Suppressor macrophage treated with lipopolysaccharide for 1 hour (primary cell): ENCODE measurements around the gene GRK4.
A peak's percentile ranks its signal among the peaks of the same experiment; 100 is the strongest.

Experiments
- DNase-seq, 3 donors: peaks; one replicate each; pipeline ENCODE4 v3.0.0-alpha.2; 2020 to 2022

The GRK4 gene

DNA sequence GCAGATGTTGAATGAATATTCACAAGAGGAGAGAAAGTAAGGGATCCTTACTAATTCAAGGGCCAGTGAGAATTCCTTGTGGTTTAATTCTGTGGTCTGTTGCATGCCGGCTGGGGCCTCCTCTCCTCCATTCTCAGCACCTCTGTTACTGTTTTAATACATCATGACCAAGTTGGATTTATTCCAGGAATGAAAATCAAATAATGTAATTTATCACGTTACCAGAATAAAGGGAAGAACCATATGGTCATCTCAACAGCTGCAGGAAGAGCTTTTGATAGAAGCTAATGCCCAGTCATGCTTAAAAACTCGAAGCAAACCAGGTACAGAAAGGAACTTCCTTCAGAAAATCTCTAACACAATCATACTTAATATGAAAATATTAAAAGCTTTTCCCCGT is 54.1 kb downstream of the GRK4 start:
- no peak for DNase-seq

- peak; percentile 36 to 49 (median 45) for DNase-seq
Observed at GRCh38 chr4:3019145-3019846, 55.9 kb downstream of the GRK4 start.

- no peak for DNase-seq
Observed at GRCh38 chr4:3021127-3021526, 57.8 kb downstream of the GRK4 start.

- DNase-seq, result no peak
Observed at GRCh38 chr4:3021627-3022026, 58.3 kb downstream of the GRK4 start.

DNA sequence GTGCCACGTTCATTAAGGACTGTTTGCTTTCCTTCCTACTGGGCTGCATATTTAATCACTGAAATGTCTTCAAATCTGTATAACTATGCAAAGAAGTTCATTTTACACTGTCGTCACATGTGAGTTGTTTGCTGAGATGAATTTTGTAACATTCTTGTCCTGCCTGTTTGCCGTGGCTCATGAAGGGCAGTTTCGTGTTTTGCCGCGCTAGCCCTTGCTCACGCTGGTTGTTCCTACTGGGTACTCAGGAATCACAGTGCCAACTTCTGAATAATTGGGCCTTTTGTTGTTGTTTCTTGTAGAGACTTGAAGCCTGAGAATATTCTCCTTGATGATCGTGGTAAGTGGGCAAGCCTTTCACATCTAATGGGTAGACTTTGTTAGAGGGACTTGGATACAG is 58.7 kb downstream of the GRK4 start:
- DNase-seq, result no peak

GRCh38 chr4:3022651-3023050 is 59.3 kb downstream of the GRK4 start:
- DNase-seq, result no peak

DNA sequence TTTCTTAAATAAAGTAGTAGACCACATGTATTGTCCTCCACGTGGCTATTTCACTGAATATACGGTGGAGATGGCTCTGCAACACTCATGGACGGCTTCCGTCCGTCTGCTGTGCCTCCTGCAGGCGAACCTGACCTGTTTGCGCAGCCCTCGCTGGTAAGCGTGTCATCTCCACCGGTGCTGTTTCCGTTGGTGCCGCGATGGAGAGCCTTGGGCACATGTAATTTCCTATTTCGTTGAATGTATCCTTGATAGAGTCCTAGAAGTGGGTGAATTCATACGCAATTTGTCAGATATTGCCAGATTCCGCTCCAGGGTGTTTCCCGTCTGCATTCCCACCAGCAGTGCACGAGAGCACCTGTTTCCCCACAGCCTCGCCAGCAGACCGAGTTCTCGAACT is 62.5 kb downstream of the GRK4 start:
- DNase-seq, result no peak

GRCh38 chr4:3026540-3026939 is 63.2 kb downstream of the GRK4 start:
- DNase-seq, result no peak

DNA sequence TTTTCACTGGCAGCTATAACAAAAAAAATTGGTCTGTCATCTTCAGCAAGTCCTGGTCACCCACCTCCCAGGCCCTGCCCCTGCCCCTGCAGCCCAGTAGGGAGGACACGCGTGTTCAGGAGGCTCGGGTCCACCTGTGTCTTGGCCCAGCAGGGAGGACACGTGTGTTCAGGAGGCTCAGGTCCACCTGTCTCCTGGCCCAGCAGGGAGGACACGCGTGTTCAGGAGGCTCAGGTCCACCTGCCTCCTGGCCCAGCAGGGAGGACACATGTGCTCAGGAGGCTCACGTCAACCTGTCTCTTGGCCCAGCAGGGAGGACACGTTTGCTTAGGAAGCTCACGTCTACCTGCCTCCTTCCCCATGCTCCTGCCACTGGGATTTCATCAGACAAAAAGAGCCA is 66.1 kb downstream of the GRK4 start:
- no peak for DNase-seq

DNA sequence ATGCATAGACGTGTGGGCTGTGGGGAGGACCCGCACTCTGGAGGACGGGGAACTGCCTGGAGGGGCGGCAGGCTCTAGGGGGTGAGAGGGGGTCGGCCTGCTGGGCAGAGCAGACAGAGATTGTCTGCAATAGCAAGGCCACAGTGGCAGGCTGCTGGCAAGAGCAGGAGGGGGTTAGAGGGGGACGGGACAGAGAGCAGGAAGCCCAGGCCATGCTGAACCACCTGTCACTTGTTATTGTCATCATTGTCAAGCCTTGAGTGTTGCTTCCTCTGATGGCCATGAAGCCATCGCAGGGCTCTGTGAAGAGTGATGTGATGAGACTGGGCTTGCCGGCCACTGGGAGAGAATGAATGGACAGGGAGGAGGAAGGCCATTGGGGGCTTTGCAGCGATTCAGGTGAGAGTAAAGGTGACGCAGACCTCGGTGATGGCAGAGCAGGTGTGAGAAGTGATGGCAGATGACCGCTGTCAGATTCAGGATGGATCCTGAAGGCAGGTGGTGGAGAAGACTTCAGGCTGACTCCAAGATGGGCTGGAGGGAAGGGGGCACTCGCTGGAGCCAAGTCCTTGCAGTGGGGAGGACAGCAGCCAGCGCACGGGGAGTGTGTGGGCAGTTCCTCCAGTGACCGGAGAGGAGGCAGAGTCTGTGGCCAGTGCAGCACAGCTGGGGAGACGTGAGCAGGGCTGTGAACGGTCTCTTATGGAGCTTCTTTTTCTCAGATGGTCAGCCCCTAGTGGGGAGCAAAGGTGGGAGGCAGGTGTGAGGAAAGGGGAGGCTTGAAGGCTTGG is 67.4 kb downstream of the GRK4 start:
- DNase-seq, result no peak

- no peak for DNase-seq
Observed at GRCh38 chr4:3031357-3032082, 68.1 kb downstream of the GRK4 start.

DNA sequence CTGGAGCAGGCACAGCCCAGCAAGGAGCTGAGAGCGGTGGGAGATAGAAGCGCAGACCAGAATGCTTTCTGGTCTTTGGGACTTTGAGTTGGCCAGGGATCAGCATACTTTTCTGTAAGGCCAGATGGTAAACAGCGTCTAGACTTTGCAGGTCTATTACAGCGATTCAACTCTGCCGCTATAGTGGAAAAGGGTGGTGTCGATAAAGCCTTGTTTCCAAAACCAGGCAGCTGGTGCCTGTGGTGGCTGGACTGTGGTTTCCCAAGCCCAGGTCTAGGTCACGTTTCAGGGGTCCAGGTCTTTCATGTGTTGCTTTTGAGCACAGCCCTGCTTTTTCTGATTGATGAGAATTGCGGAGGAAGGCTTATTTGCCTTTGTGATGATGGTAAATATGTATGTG is 70.9 kb downstream of the GRK4 start:
- DNase-seq, result no peak

GRCh38 chr4:3035249-3035648 is 71.9 kb downstream of the GRK4 start:
- no peak for DNase-seq

- DNase-seq, result no peak
Observed at GRCh38 chr4:3035674-3036073, 72.3 kb downstream of the GRK4 start.

GRCh38 chr4:3036131-3036952 is 73.0 kb downstream of the GRK4 start:
- DNase-seq, result no peak

DNA sequence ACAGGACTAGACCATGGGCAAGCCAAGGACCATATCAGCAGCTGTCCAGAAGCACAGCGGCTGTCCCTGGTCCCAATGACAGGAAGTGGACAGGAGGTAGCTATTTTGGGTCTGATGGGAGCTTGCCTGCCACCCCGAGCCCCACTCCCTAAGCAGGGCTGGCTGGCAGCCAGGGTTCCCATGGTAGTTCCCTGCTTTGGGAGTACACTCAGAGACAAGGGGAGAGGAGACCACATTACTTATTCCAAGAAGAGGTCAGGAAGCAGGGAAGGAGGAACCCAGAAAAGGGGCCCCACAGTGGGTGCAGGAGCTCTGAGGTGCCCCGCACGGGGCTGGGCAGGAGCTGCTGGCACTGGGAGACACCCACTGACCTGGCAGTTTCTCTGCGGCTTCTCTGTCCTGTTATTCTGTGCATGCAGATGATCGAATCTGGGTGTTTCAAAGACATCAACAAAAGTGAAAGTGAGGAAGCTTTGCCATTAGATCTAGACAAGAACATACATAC is 74.6 kb downstream of the GRK4 start:
- DNase-seq, result peak; percentile 23 to 45 (median 39)

DNA sequence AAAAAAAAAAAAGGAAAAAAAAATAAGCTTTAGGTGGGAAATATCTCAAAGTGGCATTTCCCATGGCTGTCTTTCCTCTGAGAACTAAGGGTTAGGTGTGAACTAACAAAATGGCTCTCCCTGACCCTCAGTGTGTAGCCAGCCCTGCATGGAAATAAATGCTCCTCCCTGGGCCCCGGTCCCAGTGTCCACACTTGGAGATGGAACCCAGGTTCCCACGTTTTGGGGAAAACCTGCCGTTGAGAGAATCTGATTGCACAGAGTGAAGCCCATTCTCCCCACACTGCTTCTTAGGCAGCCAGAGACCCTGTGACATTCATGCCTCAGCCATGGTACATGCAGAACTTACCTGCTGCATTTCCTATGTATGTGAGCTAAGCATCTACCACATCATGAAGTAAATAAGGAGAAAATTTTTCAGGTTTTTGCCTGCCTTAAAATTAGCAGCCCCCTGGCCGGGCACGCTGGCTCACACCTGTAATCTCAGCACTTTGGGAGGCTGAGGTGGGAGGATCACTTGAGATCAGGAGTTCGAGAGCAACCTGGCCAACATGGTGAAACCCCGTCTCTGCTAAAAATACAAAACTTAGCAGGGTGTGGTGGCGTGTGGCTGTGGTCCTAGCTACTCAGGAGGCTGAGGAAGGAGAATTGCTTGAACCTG is 76.5 kb downstream of the GRK4 start:
- DNase-seq, result no peak

DNA sequence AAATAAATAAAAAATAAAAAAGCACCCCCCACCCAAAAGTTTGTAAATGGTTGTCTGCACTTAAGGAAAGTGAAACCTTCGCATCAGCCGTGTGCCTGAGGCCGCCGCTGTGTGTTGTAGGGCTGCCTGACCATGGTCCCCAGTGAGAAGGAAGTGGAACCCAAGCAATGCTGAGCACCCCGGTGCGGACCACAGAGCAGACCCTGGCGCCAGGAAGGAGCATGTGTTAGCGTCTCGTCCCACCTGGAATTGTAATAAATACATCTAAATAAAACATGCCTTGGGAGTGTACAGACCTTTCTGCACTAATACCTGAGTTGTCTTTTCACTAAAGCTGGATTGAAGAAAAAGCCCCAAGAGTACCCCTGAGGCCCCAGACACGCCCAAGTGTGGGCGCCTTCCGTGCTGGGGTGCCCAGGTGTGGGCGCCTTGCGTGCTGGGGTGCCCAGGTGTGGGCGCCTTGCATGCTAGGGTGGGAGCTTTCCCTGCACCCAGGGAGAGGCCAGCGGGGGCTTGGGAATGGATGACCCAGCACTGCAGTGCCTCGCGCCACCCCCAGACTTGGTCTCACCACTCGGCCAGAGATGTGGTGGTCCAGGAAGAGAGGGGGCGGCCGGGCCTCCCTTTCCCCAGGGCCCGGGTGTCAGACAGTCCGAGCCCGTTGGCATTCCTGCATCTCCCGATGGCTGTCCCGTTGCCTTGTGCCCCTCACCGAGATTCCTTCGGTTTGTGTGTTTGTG is 77.3 kb downstream of the GRK4 start:
- peak in 2 of 3 donors; percentile 11 to 30 for DNase-seq

DNA sequence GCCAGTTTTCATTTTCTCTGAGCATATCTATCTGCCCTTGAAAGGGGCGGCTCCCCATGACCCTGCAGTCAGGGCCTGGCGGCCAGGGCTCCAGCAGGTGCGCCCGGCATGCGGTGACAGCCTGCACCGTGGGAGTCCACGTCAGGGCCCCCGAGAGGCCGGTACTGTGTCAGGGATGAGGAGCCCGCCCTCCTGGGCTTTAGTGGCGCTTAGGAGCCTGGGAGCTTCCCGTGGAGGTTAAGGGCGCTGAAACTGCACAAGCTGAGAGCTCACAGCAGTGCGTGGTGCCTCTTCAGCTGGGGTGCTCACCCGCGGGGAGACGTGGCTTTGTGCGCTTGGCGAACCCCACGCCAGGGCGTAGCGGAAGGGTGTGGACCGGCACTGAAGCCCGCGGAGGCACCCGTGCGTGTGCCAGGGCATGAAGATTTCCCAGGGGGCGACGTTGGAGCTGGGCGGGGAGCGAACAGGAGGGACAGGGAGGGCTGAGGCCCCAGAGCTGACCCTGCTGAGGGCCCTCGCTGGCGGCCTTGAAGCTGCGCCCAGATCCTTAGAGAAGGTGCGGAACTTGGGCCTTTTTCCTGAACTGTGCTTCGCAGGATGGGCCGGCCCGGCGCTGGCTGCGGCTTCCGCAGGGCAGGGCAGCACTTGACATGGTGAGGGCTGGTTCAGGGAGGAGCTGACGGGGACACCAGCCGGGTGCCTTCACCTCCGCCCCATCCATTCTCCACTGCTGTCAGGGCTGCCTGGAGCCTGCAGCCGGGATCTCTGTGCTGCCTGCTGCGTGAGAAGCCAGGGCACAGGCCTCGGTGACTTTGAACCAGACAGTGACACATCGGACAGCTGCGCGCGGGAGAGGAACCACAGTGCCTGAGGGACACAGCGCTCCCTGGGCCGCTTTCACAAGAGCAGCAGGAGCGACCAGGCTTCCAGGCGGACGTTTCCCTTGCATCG is 78.1 kb downstream of the GRK4 start:
- peak; percentile 84 to 89 (median 86) for DNase-seq

GRCh38 chr4:3042226-3042625 is 78.9 kb downstream of the GRK4 start:
- no peak for DNase-seq
